Activated CD8-positive, alpha-beta memory T cell treated with anti-CD3 and anti-CD28 coated beads for 48 hours (primary cell): ENCODE measurements around the gene CCDC6.

ENCODE experiments used
- DNase-seq, 3 experiments: peaks; one replicate each; pipeline ENCODE4 v3.0.0-alpha.2; 2020; ENCODE audit warnings: low read depth in 2 of 3, low spot score in 2 of 3

The CCDC6 gene

DNA sequence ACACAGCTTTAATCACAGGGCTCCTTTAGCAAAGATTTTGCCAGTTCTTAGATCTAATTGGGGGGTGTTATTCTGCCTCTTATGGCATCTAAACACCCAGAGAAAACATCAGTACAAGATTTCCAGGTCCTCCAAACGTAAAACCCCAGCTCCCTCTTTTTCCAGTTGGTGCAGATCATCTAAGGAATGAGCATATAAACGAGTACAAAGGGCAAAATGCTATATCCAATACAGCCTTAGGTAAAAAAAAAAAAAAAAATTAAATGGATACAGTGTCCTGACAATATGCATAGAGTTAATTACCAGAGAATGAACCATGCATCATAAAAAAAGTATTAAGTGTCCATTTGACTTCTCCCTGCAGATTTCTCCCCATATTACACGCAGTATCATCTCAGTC is 50.3 kb downstream of the CCDC6 start:
- no peak for DNase-seq

- DNase-seq: no peak
Observed at GRCh38 chr10:59854571-59854970, 51.8 kb downstream of the CCDC6 start.

DNA sequence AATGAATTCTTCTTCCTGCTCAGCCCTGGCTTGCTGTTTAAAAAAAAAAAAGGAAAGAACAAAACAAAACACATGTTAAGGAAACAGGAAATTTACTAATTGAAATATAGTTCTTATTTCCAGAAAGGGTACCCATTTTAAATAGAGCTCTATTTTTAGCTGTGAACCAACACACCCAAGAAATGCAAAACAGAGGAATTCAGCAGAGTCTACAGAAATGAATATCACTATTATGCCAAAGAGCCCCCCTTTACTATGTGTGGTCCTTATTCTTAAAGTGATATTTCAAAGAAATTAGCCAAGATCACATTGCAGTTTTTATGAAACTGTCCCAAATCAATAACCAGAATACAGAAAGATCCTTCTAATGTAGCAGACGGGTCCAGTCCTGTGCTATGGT is 53.7 kb downstream of the CCDC6 start:
- no peak for DNase-seq

DNA sequence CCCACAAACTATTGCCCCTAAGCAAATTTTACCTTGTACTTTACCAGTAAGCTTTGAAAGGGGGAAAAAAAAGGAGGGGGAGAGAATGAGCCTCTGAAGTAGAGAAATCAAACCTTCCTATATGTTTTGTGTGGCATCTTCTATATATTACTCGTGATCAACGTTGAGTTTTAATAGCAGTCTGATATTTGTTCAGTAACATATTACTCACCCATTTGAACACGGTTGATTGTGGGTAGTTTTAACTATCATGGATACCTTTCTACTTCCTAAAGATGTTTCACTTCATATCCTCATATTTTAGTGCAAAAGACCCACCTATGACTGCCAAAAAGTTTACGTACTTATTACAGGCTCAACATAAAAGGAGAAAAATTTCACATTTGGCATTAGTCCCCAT is 54.5 kb downstream of the CCDC6 start:
- no peak for DNase-seq

GRCh38 chr10:59847888-59848287 is 58.5 kb downstream of the CCDC6 start:
- no peak for DNase-seq

DNA sequence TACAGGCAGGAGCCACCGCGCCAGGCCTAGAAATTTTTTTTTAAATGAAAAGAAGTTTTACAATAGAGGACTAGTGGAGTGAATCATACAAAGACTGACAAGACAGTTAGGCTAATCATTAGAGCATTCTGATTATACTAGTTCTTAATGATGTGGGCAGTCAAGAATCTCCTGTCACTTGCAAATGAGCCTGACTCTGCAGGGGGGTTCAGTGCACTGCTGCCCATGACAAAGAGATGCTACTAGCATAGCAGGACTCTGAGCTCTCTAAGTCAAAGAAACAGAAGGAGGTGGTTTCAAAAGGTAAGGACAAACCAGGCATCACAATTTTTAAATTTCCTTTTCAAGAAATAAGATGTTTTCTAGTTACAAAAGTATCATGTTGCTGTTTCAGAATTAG is 59.0 kb downstream of the CCDC6 start:
- no peak for DNase-seq

- no peak for DNase-seq
Observed at GRCh38 chr10:59844436-59844835, 61.9 kb downstream of the CCDC6 start.

DNA sequence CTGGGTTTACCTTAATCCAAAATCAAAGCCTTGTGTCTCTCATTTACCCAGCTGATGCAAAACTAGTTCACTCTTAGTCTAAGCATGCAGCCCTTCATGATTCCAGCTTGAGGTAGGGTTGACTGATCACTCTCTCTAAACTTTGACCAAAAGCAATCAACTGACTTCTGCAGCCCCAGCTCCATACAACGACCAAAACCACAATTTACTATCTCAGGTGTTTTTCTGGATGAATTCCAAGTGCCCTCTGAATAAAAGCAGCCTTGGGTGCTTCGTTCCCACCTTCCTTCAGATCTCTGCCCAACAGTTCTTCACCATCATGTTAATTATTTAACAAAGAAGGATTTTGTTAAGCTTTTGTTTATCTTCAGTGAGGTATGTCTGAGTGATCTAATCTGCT is 62.6 kb downstream of the CCDC6 start:
- no peak for DNase-seq

DNA sequence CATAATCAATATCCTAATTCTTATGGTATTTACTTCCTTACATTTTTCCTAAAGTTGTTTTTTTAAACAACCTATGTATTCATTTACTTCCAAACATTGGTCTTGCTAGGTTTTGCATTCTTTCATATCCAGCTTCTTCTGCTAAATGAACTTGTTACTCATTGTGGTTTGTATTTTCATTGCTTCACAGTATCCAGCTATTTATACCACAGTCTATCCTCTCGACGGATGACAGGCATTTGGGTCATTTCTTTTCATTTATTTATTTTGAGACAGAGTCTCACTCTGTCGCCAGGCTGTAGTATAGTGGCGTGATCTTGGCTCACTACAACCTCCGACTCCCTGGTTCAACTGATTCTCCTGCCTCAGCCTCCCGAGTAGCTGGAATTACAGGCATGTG is 66.8 kb downstream of the CCDC6 start:
- no peak for DNase-seq

DNA sequence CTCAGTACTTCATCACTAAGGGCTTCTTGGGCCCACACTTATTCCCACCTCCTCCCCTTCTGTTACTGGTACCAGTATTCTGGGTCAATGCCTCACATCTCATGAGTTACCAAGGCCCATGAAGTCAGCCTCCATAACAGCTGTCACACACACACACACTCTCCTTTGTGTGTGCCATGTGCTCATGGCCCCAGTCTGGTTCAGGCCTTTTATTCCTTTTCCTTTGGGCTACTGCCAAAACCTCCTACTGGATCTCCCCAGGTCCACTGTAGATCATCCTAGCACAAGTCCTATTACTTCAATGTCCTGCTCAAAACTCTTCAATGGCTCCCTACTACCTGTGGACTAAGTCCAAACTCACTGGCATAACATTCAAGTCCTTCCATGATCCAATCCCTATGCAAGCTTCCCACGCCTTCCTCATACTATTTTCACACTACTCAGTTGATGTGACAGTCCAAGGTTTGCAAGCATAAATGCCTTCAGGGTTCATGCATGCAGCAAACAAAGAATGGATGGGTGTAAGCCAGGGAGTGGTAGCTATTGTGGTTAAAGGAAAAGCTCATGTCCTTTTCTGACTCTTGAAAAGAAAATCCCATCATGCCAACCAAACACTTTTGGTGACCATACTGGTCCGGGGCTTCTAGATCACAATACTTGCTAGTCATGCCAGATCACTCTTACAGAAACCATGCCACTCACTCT is 68.1 kb downstream of the CCDC6 start:
- DNase-seq: no peak

- no peak for DNase-seq
Observed at GRCh38 chr10:59833810-59834209, 72.5 kb downstream of the CCDC6 start.

GRCh38 chr10:59832506-59832905 is 73.8 kb downstream of the CCDC6 start:
- DNase-seq: no peak

- DNase-seq: no peak
Observed at GRCh38 chr10:59831658-59832503, 74.5 kb downstream of the CCDC6 start.

DNA sequence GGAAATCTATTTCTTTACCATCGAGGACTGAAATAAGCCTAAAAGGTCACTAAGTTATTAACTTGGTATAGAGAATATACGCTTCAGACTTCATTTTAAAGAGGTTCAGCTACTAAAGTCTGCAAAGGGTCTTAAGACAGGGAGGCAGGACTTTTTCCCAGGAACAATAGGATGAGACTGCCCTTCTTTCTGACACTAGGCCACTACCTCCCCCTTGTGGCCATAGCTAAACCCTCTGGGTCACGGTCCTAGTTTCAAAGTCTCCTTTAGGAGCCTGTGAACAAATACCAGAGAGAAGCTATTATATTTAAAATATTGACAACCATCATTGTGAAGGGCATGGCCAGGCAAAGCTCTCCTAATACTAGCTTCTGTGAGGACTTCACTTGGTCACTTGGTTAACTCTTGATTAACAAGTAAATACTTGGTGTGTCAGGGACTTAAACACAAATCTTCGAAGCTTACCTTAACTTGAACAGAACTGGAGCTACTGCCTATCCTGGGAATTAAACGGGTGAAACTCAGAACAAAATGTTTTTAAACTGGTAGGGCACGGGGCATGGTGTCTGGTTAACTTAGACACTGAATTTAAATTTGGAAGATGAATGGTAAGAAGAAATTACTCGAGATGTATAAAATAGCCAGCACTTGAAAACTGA is 75.6 kb downstream of the CCDC6 start:
- no peak for DNase-seq

DNA sequence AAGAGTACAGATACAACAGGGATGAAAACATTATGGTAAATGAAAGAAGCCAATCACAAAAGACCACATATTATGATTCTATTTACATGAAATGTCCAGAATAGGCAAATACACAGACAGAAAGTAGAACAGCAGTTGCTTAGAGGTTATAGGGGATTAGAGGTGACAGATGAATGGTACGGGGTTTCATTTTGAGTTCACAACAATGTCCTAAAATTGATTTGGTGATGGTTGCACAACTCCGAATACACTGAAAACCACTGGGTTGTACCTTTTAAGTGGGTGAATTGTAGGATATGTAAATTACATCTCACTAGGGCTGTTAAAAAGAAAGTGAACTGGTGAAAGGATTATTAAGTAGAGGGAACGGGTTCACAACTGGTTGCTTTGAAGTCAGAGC is 76.8 kb downstream of the CCDC6 start:
- DNase-seq: no peak

GRCh38 chr10:59829024-59829423 is 77.3 kb downstream of the CCDC6 start:
- DNase-seq: no peak

DNA sequence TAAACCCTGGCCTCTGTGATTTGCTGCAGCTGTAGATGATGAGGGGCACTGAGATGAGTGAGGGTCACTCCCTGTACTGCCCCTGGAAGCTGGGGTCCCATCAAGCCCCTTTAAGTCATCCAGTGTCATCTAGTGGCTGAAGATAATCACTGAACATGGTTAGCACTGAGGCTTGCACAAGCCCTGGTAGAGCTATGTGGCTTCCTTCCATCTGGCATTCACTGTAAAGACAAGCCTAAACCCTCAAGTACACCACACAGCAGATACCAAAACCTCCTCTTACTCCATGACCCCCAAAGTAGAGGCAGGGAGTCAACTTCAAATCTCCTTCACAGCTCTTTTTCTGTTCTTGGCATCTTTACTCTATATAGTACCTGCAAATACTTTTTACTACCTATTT is 80.4 kb downstream of the CCDC6 start:
- no peak for DNase-seq

DNA sequence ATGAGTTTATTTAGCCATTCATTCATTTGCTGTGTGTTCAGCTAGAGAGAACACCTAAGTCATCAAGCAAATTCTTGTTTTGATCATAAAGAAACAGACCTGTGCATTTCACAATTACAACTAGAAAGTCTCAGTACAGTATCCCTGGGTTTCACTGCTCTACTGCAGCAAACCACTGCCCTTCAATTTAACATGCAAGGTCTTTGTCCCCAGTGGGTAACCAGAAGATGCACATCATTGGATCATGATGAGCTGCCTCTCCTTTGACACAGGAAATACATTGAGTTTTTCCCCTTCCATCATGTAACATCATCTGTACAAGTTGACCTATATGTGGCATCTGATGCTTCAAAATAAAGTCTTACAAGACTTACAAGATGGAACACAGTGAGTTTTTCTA is 82.6 kb downstream of the CCDC6 start:
- DNase-seq: no peak

- no peak for DNase-seq
Observed at GRCh38 chr10:59823111-59823510, 83.2 kb downstream of the CCDC6 start.

DNA sequence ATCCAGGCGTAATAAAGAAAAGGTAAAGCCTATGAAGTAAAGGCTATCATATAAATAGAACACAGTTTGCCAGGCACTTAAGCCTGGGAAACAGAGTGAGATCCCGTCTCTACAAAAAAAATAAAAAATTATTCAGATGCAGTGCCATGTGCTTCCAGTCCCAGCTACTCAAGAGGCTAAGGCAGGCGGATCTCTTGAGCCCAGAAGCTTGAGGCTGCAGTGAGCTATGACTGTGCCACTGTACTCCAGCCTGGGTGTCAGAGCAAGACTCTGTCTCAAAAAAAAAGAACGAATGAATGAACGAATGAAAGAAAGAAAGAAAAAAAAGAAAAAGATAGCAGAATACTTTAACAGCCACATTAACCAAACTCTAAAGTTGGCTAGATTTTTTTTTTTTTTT is 85.9 kb downstream of the CCDC6 start:
- no peak for DNase-seq

GRCh38 chr10:59819683-59820082 is 86.7 kb downstream of the CCDC6 start:
- no peak for DNase-seq

GRCh38 chr10:59819265-59819664 is 87.1 kb downstream of the CCDC6 start:
- DNase-seq: no peak
